GM12878 (cell line): ENCODE data around the gene MS4A6E. TPM values are rescaled to one million over a fixed set of nuclear protein-coding genes. Genes with fewer than 3 reads are reported as not detected.

Source experiments
- ATAC-seq: fragments of 200-7000 bp; cut with Tn5 transposase; 3 replicates; pipeline ENCODE4 v1.9.1; 2020; ENCODE audit warnings: mild to moderate bottlenecking, moderate library complexity
- BruUV-seq: library from RNA; stranded (reverse); fragments of 400-500 nt; replicated peaks from 2 replicates; lab custom pipeline; 2021; lab: Mats Ljungman, UMichigan
- CTCF ChIA-PET: fragments of 300-600 bp; sonication (Branson Sonifier 250); formaldehyde crosslinking; extraction: SDS; loops from one replicate; lab custom pipeline; 2021; ENCODE audit warnings: inconsistent platforms; lab: Yijun Ruan, JAX
- POLR2A ChIA-PET: fragments of 350-600 bp; formaldehyde crosslinking; extraction: SDS; loops from one replicate; lab custom pipeline; 2021; ENCODE audit warnings: inconsistent platforms; lab: Charles Lee
- RAD21 ChIA-PET: fragments of 300-600 bp; sonication (Branson Sonifier 250); formaldehyde crosslinking; loops from one replicate; lab custom pipeline; 2023; ENCODE audit warnings: antibody characterized with exemption; ENCODE audit not compliant: unreplicated experiment; lab: Charles Lee
- SMC1A ChIA-PET: fragments of 300-600 bp; sonication (Branson Sonifier 250); formaldehyde crosslinking; loops from one replicate; lab custom pipeline; 2023; ENCODE audit not compliant: unreplicated experiment, uncharacterized antibody; lab: Charles Lee
- DNase-seq: peaks from one replicate; pipeline ENCODE4 v3.0.0-alpha.2; 2011; ENCODE audit warnings: low read depth, low spot score
- FAIRE-seq: peaks from 3 replicates; lab custom pipeline; 2011; peaks lifted over from hg19 to GRCh38; lab: Jason Lieb, UNC
- H2AFZ ChIP-seq: 2 replicates; pipeline ENCODE4 v1.6.0; 2011; ENCODE audit warnings: low read depth, low read length, control low read depth; ENCODE audit not compliant: control insufficient read depth
- H3K27ac ChIP-seq: 2 replicates; pipeline ENCODE4 v1.5.1; 2011; ENCODE audit warnings: control low read depth; ENCODE audit not compliant: control insufficient read depth, insufficient read depth
- H3K27me3 ChIP-seq, 2 experiments: replicated peaks in 1 of 2; 2 replicates each; pipeline versions ENCODE4 v1.6.0 to v1.6.1; 2011; ENCODE audit warnings: low read length in 1 of 2; ENCODE audit not compliant: control insufficient read depth in 2 of 2, insufficient read depth in 2 of 2
- H3K36me3 ChIP-seq, 2 experiments: 2 replicates each; pipeline ENCODE4 v1.5.1; 2011; ENCODE audit warnings: low read length in 1 of 2; ENCODE audit not compliant: control insufficient read depth in 2 of 2, insufficient read depth in 2 of 2
- H3K4me1 ChIP-seq: 2 replicates; pipeline ENCODE4 v1.6.1; 2011; ENCODE audit warnings: mild to moderate bottlenecking, low read length, moderate library complexity, mixed read lengths; ENCODE audit not compliant: control insufficient read depth, insufficient read depth
- H3K4me2 ChIP-seq: 2 replicates; pipeline ENCODE4 v1.6.0; 2011; ENCODE audit warnings: control low read depth; ENCODE audit not compliant: control insufficient read depth, insufficient read depth
- H3K4me3 ChIP-seq: fragments of 200-600 bp; sonication (generic); 2 replicates; pipeline ENCODE4 v1.5.1; 2016
- H3K79me2 ChIP-seq: 2 replicates; pipeline ENCODE4 v1.6.0; 2011; ENCODE audit warnings: low read length; ENCODE audit not compliant: control insufficient read depth, insufficient read depth
- H3K9ac ChIP-seq: 2 replicates; pipeline ENCODE4 v1.8.0; 2011; ENCODE audit warnings: low read length, control low read depth, mixed read lengths; ENCODE audit not compliant: control insufficient read depth, insufficient read depth
- H3K9me3 ChIP-seq: replicated peaks from 3 replicates; pipeline ENCODE4 v1.5.1; 2011; ENCODE audit warnings: mild to moderate bottlenecking, low read length; ENCODE audit not compliant: control insufficient read depth, insufficient read depth
- H4K20me1 ChIP-seq: 2 replicates; pipeline ENCODE4 v1.6.0; 2011; ENCODE audit not compliant: control insufficient read depth, insufficient read depth
- ASH2L ChIP-seq: fragments of 300-600, 200-600 bp; sonication (generic); IDR thresholded peaks from 2 replicates; pipeline ENCODE4 v1.6.1; 2017; ENCODE audit warnings: low read depth, mild to moderate bottlenecking, borderline replicate concordance
- CHD4 ChIP-seq: fragments of 200-600 bp; sonication (generic); IDR thresholded peaks from 2 replicates; pipeline ENCODE4 v1.6.1; 2016; ENCODE audit warnings: mild to moderate bottlenecking
- EGR1 ChIP-seq, 2 experiments: IDR thresholded peaks; 1 replicate in 1 of 2; 2 replicates in 1 of 2; pipeline ENCODE4 v1.6.1; 2011 to 2012; ENCODE audit warnings: low read depth in 2 of 2, low read length in 2 of 2, borderline replicate concordance in 1 of 2, mild to moderate bottlenecking in 1 of 2, moderate library complexity in 1 of 2
- FOXK2 ChIP-seq: fragments of 450-650 bp; IDR thresholded peaks from 2 replicates; pipeline ENCODE4 v1.6.1; 2017; ENCODE audit warnings: mild to moderate bottlenecking, moderate library complexity
- HDGF ChIP-seq: fragments of 450-650 bp; IDR thresholded peaks from 2 replicates; pipeline ENCODE4 v1.6.1; 2016; ENCODE audit warnings: antibody characterized with exemption
- NFYA ChIP-seq: IDR thresholded peaks from 2 replicates; pipeline ENCODE4 v1.6.1; 2011; ENCODE audit warnings: low read depth, mild to moderate bottlenecking, low read length, improper control_type of control experiment, borderline replicate concordance
- TAF1 ChIP-seq: IDR thresholded peaks from 2 replicates; pipeline ENCODE4 v1.6.1; 2011; ENCODE audit warnings: mild to moderate bottlenecking, low read depth, low read length, borderline replicate concordance
- YBX1 ChIP-seq: fragments of 450-650 bp; IDR thresholded peaks from 2 replicates; pipeline ENCODE4 v1.6.1; 2016; ENCODE audit warnings: antibody characterized with exemption
- in situ Hi-C: fragments of 300-500 bp; cut with MboI; formaldehyde crosslinking; loops from 9 replicates; pipeline ENCODE4 v1.14.3; 2018; ENCODE audit warnings: mixed read lengths
- intact Hi-C: fragments of 100-400 bp; cut with micrococcal nuclease; formaldehyde crosslinking; loops from one replicate; pipeline ENCODE4 v1.14.2; 2022; ENCODE audit not compliant: unreplicated experiment
- polyA plus RNA-seq, 11 experiments: library from polyadenylated mRNA; depleted of rRNA in 4 of 11; unstranded in 6 of 11; stranded (reverse) in 5 of 11; fragments of >200 nt; fragmentation: Nextera tagmentation in 4 of 11; fragmentation: Illumina TruSeq in 1 of 11; extraction: Ambion mirVana in 4 of 11; extraction: Trizol in 1 of 11; gene quantifications; 1 replicate in 1 of 11; 2 replicates in 10 of 11; pipeline versions ENCODE4 v1.2.1 to v1.2.3, GENCODE V29; 2011 to 2016; ENCODE audit warnings: inconsistent platforms in 2 of 11, missing spikeins in 2 of 11, low read depth in 1 of 11
- total RNA-seq, 4 experiments: library from RNA; depleted of rRNA in 3 of 4; stranded (reverse); fragments of >200 nt in 3 of 4; fragmentation: Illumina TruSeq in 1 of 4; extraction: Trizol in 1 of 4; gene quantifications; 2 replicates each; pipeline versions ENCODE4 v1.2.1 to v1.2.3, GENCODE V29; 2013 to 2021
- TF ChIP-seq, protein P1 (sequence below): IDR thresholded peaks from 2 replicates; pipeline ENCODE4 v1.6.1; 2012; ENCODE audit warnings: low read depth, low read length, improper control_type of control experiment

MS4A6E gene
- total and polyA plus RNA-seq, 10 of the 15 experiments (the other 5 are each of a cell fraction or from before 2014, with no cell fraction given) = 0.14 to 0.86 (median 0.47) TPM; not detected in 5

DNA sequence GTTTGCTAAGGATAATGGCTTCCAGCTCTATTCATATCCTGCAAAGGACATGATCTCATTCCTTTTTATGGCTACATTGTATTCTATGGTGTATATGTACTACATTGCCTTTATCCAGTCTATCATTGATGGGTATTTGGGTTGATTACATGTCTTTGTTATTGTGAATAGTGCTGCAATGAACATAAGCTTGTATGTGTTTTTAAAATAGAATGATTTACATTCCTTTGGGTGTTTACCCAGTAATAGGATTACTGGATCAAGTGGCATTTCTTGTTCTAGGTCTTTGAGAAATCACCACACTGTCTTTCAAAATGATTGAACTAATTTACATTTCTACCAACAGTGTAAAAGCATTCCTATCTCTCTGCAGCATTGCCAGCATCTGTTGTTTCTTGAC lies 6.0 kb upstream of the MS4A6E start:
- DNase-seq (no peak), ATAC-seq (no peak), FAIRE-seq (no peak)
- ChIA-PET RAD21 (no interaction called here), SMC1A (interaction anchor here (0.7 to 4.6 kb wide), 4 partner anchors 15 to 56 kb away, joined by 3 to 17 read pairs (median 6); no protein-coding TSS in a partner anchor), CTCF (interaction anchor here (0.9 to 11.9 kb wide), 3 partner anchors 13 to 136 kb away, joined by 3 to 93 read pairs (median 4); no protein-coding TSS in a partner anchor), POLR2A (no interaction called here)
- Histone ChIP-seq H3K4me3 (no peak overlapping the region), H3K9ac (no peak overlapping the region), H2AFZ (no peak overlapping the region), H3K4me2 (no peak overlapping the region), H3K9me3 (peaks cover 10% of the 10 kb centered on the region), H3K4me1 (peaks cover 14% of the 10 kb centered on the region; the same call in 1 of the 2 replicates), H3K79me2 (no peaks in the 10 kb centered on the region), H3K27me3 (no peaks in the 10 kb centered on the region), H3K36me3 (no peaks in the 10 kb centered on the region), H3K27ac (no peak overlapping the region), H4K20me1 (no peaks in the 10 kb centered on the region)
- no TSS peak for BruUV-seq
- in situ Hi-C loops (no loop called here), intact Hi-C loops (no loop called here)
- no peak for TF ChIP-seq FOXK2
- TF ChIP-seq, protein P1, sequence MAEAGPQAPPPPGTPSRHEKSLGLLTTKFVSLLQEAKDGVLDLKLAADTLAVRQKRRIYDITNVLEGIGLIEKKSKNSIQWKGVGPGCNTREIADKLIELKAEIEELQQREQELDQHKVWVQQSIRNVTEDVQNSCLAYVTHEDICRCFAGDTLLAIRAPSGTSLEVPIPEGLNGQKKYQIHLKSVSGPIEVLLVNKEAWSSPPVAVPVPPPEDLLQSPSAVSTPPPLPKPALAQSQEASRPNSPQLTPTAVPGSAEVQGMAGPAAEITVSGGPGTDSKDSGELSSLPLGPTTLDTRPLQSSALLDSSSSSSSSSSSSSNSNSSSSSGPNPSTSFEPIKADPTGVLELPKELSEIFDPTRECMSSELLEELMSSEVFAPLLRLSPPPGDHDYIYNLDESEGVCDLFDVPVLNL = no peak
- no peak for TF ChIP-seq ASH2L
- TF ChIP-seq YBX1 = no peak
- TF ChIP-seq NFYA = no peak
- no peak for TF ChIP-seq HDGF
- TF ChIP-seq TAF1 = no peak
- no peak for TF ChIP-seq CHD4
- TF ChIP-seq EGR1 (IDR thresholded peaks at IDR 0.05; ENCODE audit: borderline replicate concordance in 1 of 2, low read depth in 2 of 2, low read length in 2 of 2) = no peak
